Skeletal muscle tissue (tissue), 4 donors: ENCODE results near the gene NKRF. TPM values are rescaled to one million over a fixed set of nuclear protein-coding genes. Genes with fewer than 3 reads are reported as not detected.
A peak's percentile ranks its signal among the peaks of the same experiment; 100 is the strongest.

Experiments used
- H3K27ac ChIP-seq: one replicate; pipeline ENCODE4 v1.7.0; 2013; ENCODE audit warnings: mild to moderate bottlenecking, low read depth, low read length, inconsistent platforms
- H3K27me3 ChIP-seq, 3 donors: one replicate each; pipeline ENCODE4 v1.7.0; 2013; ENCODE audit warnings: low read length in 3 of 3; ENCODE audit not compliant: control insufficient read depth in 3 of 3, insufficient read depth in 3 of 3
- H3K36me3 ChIP-seq, 3 donors: one replicate each; pipeline ENCODE4 v1.7.0; 2013; ENCODE audit warnings: low read length in 3 of 3; ENCODE audit not compliant: control insufficient read depth in 3 of 3, insufficient read depth in 3 of 3
- H3K4me1 ChIP-seq, 3 donors: one replicate each; pipeline ENCODE4 v1.7.0; 2013; ENCODE audit warnings: low read length in 3 of 3, mild to moderate bottlenecking in 3 of 3; ENCODE audit not compliant: control insufficient read depth in 3 of 3, insufficient read depth in 3 of 3
- H3K4me3 ChIP-seq, 3 donors: one replicate each; pipeline ENCODE4 v1.7.0; 2013; ENCODE audit warnings: low read length in 3 of 3
- H3K9ac ChIP-seq, 3 donors: one replicate each; pipeline ENCODE4 v1.7.0; 2013; ENCODE audit warnings: low read length in 3 of 3, mild to moderate bottlenecking in 3 of 3, moderate library complexity in 2 of 3, low read depth in 1 of 3
- H3K9me3 ChIP-seq, 3 donors: one replicate each; pipeline ENCODE4 v1.7.0; 2013; ENCODE audit warnings: low read length in 3 of 3; ENCODE audit not compliant: control insufficient read depth in 3 of 3
- total RNA-seq: library from RNA; depleted of rRNA; stranded (reverse); fragments of >200 nt; gene quantifications from one replicate; pipeline ENCODE4 v1.2.3, GENCODE V29; 2014
- donor health status: Osteomylitis.

Gene NKRF
- total RNA-seq, 1 donor from 2014 or later: 3.1 TPM

- H3K27ac ChIP-seq: no peak overlapping the region
- H3K27me3 ChIP-seq: no peaks in the 10 kb centered on the region
- peaks cover 6 to 7% (median 7%) of the 10 kb centered on the region in 3 donors for H3K4me1 ChIP-seq
- no peaks in the 10 kb centered on the region for H3K9me3 ChIP-seq
- H3K36me3 ChIP-seq: no peaks in the 10 kb centered on the region
- H3K4me3 ChIP-seq: no peak overlapping the region
- no peak overlapping the region for H3K9ac ChIP-seq
Observed at GRCh38 chrX:119579414-119579813, 26.8 kb downstream of the NKRF start.

GRCh38 chrX:119574394-119575266, 31.6 kb downstream of the NKRF start, which contains the start of gene UBE2A:
TSS of gene UBE2A (plus strand) at chrX:119574563. CDS start at chrX:119574712, 149 bp downstream.
- H3K27me3 ChIP-seq: no peaks in the 10 kb centered on the region
- peak within 1 kb of the TSS; percentile 82 to 87 (median 84) for H3K9ac ChIP-seq
- no peaks in the 10 kb centered on the region for H3K36me3 ChIP-seq
- peak within 1 kb of the TSS; percentile 92 for H3K27ac ChIP-seq
- peaks cover 4 to 14% (median 14%) of the 10 kb centered on the region in 3 donors for H3K4me1 ChIP-seq
- H3K9me3 ChIP-seq: no peaks in the 10 kb centered on the region
- H3K4me3 ChIP-seq: peak within 1 kb of the TSS; percentile 77 to 82 (median 77)

- Histone ChIP-seq H3K4me3 (peak overlapping the region; percentile 77 to 82 (median 77)), H3K27me3 (no peaks in the 10 kb centered on the region), H3K27ac (peak overlapping the region; percentile 92)
Observed at GRCh38 chrX:119573840-119574393, 32.3 kb downstream of the NKRF start.

DNA sequence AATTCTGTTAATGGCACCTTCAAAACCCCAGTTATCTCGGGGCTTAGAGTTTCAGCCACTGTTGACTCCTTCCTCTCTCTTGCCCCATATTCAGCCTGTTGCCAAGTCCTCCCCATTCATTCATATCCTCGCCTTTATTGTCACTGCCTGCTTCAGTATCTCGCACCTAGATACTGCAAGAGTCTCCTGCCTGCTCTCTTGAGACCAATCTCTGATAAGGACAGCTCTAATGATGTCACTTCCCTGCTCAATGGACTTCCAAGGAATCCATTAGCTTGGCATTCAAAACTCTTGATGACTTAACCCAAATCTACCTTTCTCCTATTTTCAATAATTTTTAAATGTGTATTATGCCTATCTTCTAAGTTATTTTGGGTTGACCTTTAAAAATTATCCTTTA, 33.0 kb downstream of the NKRF start:
- Histone ChIP-seq H3K9ac (peak overlapping the region; percentile 65 to 87 (median 84)), H3K27me3 (no peaks in the 10 kb centered on the region), H3K4me3 (peak overlapping the region; percentile 77 to 82 (median 77)), H3K4me1 (peaks cover 4 to 14% (median 14%) of the 10 kb centered on the region in 3 donors), H3K27ac (peak overlapping the region; percentile 92), H3K36me3 (no peaks in the 10 kb centered on the region), H3K9me3 (no peaks in the 10 kb centered on the region)

More at GRCh38 chrX:119573840-119574393, 32.3 kb downstream of the NKRF start:
- no peaks in the 10 kb centered on the region for H3K36me3 ChIP-seq
- H3K9ac ChIP-seq: peak overlapping the region; percentile 74 to 87 (median 84)
- H3K9me3 ChIP-seq: no peaks in the 10 kb centered on the region
- H3K4me1 ChIP-seq: peaks cover 4 to 14% (median 14%) of the 10 kb centered on the region in 3 donors

- no peaks in the 10 kb centered on the region for H3K9me3 ChIP-seq
- H3K36me3 ChIP-seq: no peaks in the 10 kb centered on the region
- no peak overlapping the region for H3K27ac ChIP-seq
- H3K9ac ChIP-seq: no peak overlapping the region
- H3K4me1 ChIP-seq: peaks cover under 1 to 10% (median 10%) of the 10 kb centered on the region in 3 donors
- H3K4me3 ChIP-seq: no peak overlapping the region
- H3K27me3 ChIP-seq: no peaks in the 10 kb centered on the region
Observed at GRCh38 chrX:119570351-119570835, 35.8 kb downstream of the NKRF start.

DNA sequence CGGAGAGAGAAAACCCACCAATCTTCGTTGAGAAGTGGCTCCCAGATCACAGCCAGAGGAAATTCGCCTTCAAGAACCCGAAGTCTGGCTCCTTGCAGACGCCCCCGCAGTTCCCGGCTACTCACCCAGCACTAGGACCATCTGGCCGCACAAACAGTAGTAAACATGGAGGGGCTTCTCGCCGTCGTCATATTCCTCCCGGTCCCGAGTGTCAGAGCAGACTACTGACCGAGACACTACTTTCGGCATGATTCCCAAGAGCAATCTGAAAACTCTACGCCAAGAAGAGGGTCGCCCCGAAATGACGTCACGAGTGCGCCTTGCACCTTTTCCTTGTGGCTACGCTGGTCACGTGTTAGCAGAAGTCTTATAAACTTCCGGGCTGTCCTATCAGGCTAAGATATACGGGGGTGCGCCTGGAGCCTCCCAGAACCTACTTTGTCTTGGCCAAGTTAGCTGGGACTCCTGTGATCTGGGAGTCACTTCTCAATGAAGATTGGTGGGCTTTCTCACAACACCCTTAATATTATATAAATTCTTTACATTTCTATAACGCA, 41.0 kb downstream of the NKRF start, which contains the start of gene STEEP1:
Gene STEEP1, minus strand, starts transcription at position 303 of the 557 bp plus-strand sequence. Its CDS starts 54 bp downstream, at position 249.
- H3K27me3 ChIP-seq: peaks cover 0 to 3% (median 0%) of the 10 kb centered on the region in 3 donors
- peaks cover 0 to 4% (median 0%) of the 10 kb centered on the region in 3 donors for H3K4me1 ChIP-seq
- peaks cover 0 to 3% (median 0%) of the 10 kb centered on the region in 3 donors for H3K36me3 ChIP-seq
- peak within 1 kb of the TSS; percentile 65 to 83 (median 77) for H3K4me3 ChIP-seq
- peak within 1 kb of the TSS; percentile 73 to 87 (median 81) for H3K9ac ChIP-seq
- H3K27ac ChIP-seq: peak within 1 kb of the TSS; percentile 71
- H3K9me3 ChIP-seq: no peaks in the 10 kb centered on the region

- Histone ChIP-seq H3K4me3 (no peak overlapping the region), H3K9ac (no peak overlapping the region), H3K27ac (no peak overlapping the region), H3K9me3 (no peaks in the 10 kb centered on the region), H3K36me3 (peaks cover 0 to 5% (median 0%) of the 10 kb centered on the region in 3 donors), H3K27me3 (no peaks in the 10 kb centered on the region), H3K4me1 (no peaks in the 10 kb centered on the region)
Observed at GRCh38 chrX:119552508-119552907, 53.7 kb downstream of the NKRF start.

DNA sequence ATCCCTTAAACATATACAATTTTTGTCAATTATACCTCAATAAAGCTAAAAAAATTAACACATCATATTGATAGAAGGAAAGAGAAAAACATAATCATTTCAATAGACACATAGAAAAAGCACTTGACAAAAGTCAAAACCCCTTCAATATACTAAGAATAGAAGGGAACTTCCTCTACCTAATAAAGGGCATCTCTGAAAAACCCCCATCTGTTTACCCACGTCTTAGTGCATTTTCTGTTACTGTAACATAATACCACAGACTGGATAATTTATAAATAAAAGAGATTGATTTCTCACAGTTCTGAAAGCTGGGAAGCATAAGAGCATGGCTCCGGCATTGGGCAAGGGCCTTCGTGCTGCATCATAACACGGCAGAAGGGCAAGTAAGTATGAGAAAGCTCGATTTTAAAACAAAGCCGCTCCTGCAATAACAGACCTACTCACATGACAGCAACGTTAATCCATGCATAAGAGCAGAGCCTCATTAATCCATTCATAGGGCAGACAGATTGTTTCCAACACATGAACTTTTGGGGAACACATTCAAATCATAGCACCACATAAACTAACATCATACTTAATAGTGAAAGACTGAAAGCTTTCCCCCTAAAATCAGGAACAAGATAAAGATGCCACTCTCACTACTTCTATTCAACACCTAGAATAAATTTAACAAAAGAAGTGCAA, 56.8 kb downstream of the NKRF start:
- Histone ChIP-seq H3K9ac (no peak overlapping the region), H3K4me3 (no peak overlapping the region), H3K4me1 (no peaks in the 10 kb centered on the region), H3K9me3 (no peaks in the 10 kb centered on the region), H3K36me3 (peaks cover 0 to 2% (median 0%) of the 10 kb centered on the region in 3 donors), H3K27me3 (no peaks in the 10 kb centered on the region), H3K27ac (no peak overlapping the region)

DNA sequence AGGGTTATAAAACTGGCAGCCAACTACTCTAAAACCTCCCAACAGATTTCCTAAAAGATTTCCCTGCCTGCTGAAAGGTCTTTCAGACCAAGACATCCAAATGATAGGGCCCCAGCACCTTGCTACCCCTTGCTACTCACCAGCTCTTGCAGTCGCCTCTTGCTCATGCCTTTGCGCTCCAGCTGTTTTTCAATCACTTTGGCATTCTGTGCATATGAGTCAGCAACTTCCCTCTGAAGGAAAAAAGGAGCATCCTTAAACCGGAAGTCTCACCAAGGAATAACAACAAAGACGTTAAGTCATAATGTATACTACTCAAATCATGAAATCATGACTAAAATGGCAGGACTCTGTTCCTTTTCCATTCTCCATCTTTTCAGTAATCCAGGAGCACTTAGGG, 65.0 kb downstream of the NKRF start:
- Histone ChIP-seq H3K27ac (no peak overlapping the region), H3K9me3 (no peaks in the 10 kb centered on the region), H3K36me3 (peaks cover 0 to 14% (median 5%) of the 10 kb centered on the region in 3 donors), H3K9ac (no peak overlapping the region), H3K4me3 (no peak overlapping the region), H3K4me1 (no peaks in the 10 kb centered on the region), H3K27me3 (no peaks in the 10 kb centered on the region)
